ENCODE data around the gene HERC2. TPM values are rescaled to one million over a fixed set of nuclear protein-coding genes. Genes with fewer than 3 reads are reported as not detected.

HERC2 gene
- total and polyA plus RNA-seq, 9 of the 15 experiments (the other 6 are each of a cell fraction or from before 2014, with no cell fraction given), result 10.6 to 84.0 (median 42.6) TPM

GRCh38 chr15:28099555-28100140, 222.3 kb downstream of the HERC2 start (continued):
- TF ChIP-seq ZNF124 (CRISPR knock-in tag; IDR thresholded peaks at IDR 0.05), result no peak
- no peak for TF ChIP-seq NCOR1 (IDR thresholded peaks at IDR 0.05)
- TF ChIP-seq ILF3 (IDR thresholded peaks at IDR 0.05; ENCODE audit: borderline replicate concordance), result no peak
- TF ChIP-seq XRCC4 (IDR thresholded peaks at IDR 0.05; ENCODE audit: extremely low read depth, insufficient read depth, insufficient read length), result no peak
- TF ChIP-seq SRSF9 (IDR thresholded peaks at IDR 0.05; ENCODE audit: borderline replicate concordance, low read depth, low read length), result no peak
- no peak for TF ChIP-seq SREBF2 (CRISPR knock-in tag; IDR thresholded peaks at IDR 0.05)
- TF ChIP-seq KAT2B (IDR thresholded peaks at IDR 0.05; ENCODE audit: low read depth, low read length), result no peak
- peak in 1 of 2 experiments; percentile 36; a peak in 2 of 4 replicates for TF ChIP-seq TRIM24 (IDR thresholded peaks at IDR 0.05)
- TF ChIP-seq TAF15 (IDR thresholded peaks at IDR 0.05; ENCODE audit: low read depth, low read length), result no peak
- TF ChIP-seq CCAR2 (IDR thresholded peaks at IDR 0.05; ENCODE audit: low read depth, low read length), result no peak
- TF ChIP-seq ATF2 (CRISPR knock-in tag; IDR thresholded peaks at IDR 0.05), result no peak
- no peak for TF ChIP-seq SIN3B (IDR thresholded peaks at IDR 0.05; ENCODE audit: low read depth)
- no peak for TF ChIP-seq HOXB6 (CRISPR knock-in tag; IDR thresholded peaks at IDR 0.05; ENCODE audit: borderline replicate concordance)
- TF ChIP-seq KLF10 (CRISPR knock-in tag; IDR thresholded peaks at IDR 0.05), result no peak
- TF ChIP-seq MCM5 (IDR thresholded peaks at IDR 0.05; ENCODE audit: low read depth), result no peak
- no peak for TF ChIP-seq YBX1 (IDR thresholded peaks at IDR 0.05)
- TF ChIP-seq CXXC5 (CRISPR knock-in tag; IDR thresholded peaks at IDR 0.05), result no peak
- peak; percentile 76 for TF ChIP-seq SMARCA5 (IDR thresholded peaks at IDR 0.05)
- TF ChIP-seq CHD1 (IDR thresholded peaks at IDR 0.05; ENCODE audit: low read length), result no peak
- no peak for TF ChIP-seq CBX2 (IDR thresholded peaks at IDR 0.05; ENCODE audit: insufficient read depth, low read length, poor library complexity, severe bottlenecking)
- peak; percentile 90; the same call in 1 of the 2 replicates for TF ChIP-seq HDGF (IDR thresholded peaks at IDR 0.05)
- TF ChIP-seq MYBL2 (IDR thresholded peaks at IDR 0.05; ENCODE audit: low read depth), result no peak
- no peak for TF ChIP-seq MYBL2 (CRISPR knock-in tag; IDR thresholded peaks at IDR 0.05; ENCODE audit: borderline replicate concordance)
- TF ChIP-seq GATAD2A (IDR thresholded peaks at IDR 0.05), result no peak
- no peak for TF ChIP-seq MTA3 (IDR thresholded peaks at IDR 0.05; ENCODE audit: borderline replicate concordance)
- TF ChIP-seq POU5F1 (IDR thresholded peaks at IDR 0.05; ENCODE audit: borderline replicate concordance, low read depth, low read length, partially characterized antibody), result no peak
- no peak for TF ChIP-seq CHD4 (IDR thresholded peaks at IDR 0.05; ENCODE audit: insufficient read depth, insufficient replicate concordance, low read depth, low read length, poor library complexity, severe bottlenecking)
- no peak for TF ChIP-seq FOXM1 (IDR thresholded peaks at IDR 0.05; ENCODE audit: low read depth)
- no peak for TF ChIP-seq FOXM1 (CRISPR knock-in tag; IDR thresholded peaks at IDR 0.05; ENCODE audit: low read depth)
- TF ChIP-seq SRSF3 (IDR thresholded peaks at IDR 0.05; ENCODE audit: insufficient read depth, low read length), result no peak
- no peak for TF ChIP-seq ESRRB (CRISPR knock-in tag; IDR thresholded peaks at IDR 0.05; ENCODE audit: borderline replicate concordance)
- no peak for TF ChIP-seq KLF1 (tag; IDR thresholded peaks at IDR 0.05)
